ENCODE results near the gene HMX1. TPM values are rescaled to one million over a fixed set of nuclear protein-coding genes. Genes with fewer than 3 reads are reported as not detected.

Gene HMX1
- total RNA-seq, 1 experiment from 2014 or later, result 0.20 TPM

- BruUV-seq (replicated peaks), result no TSS peak
- no peak overlapping the region for H3K27ac Mint-ChIP-seq (ENCODE audit: unreplicated experiment)
- no peak overlapping the region for H3K4me3 Mint-ChIP-seq (ENCODE audit: unreplicated experiment)
Observed at GRCh38 chr4:8874003-8874895, 2.6 kb upstream of the HMX1 start.

GRCh38 chr4:8872402-8873291 is 1.0 kb upstream of the HMX1 start:
- Mint-ChIP-seq H3K4me3 (ENCODE audit: unreplicated experiment) (peak overlapping the region; percentile 10), H3K27me3 (ENCODE audit: insufficient read depth, unreplicated experiment) (peaks cover 37% of the 10 kb centered on the region), H3K36me3 (ENCODE audit: insufficient read depth, unreplicated experiment) (no peaks in the 10 kb centered on the region), H3K9me3 (ENCODE audit: unreplicated experiment) (no peaks in the 10 kb centered on the region), H3K27ac (ENCODE audit: unreplicated experiment) (no peak overlapping the region), H3K4me1 (ENCODE audit: low read depth, unreplicated experiment) (peaks cover 8% of the 10 kb centered on the region)
- TF ChIP-seq CTCF (IDR thresholded peaks at IDR 0.05; ENCODE audit: insufficient read depth in 1 of 2, low read depth in 1 of 2, low read length in 1 of 2, severe bottlenecking in 1 of 2, unreplicated experiment in 1 of 2), result no peak
- CTCF ChIA-PET, result no interaction called here
- intact Hi-C loops (cut with micrococcal nuclease; ENCODE audit: unreplicated experiment), result no loop called here
- no peak overlapping the region for H3K4me3 ChIP-seq (ENCODE audit: low read depth, low read length)
- H3K9me3 ChIP-seq, result no peaks in the 10 kb centered on the region
- H3K36me3 ChIP-seq (ENCODE audit: control insufficient read depth, insufficient read depth, low read length), result no peaks in the 10 kb centered on the region
- H3K27me3 ChIP-seq (replicated peaks; ENCODE audit: control insufficient read depth, insufficient read depth, low read length), result no peaks in the 10 kb centered on the region
- H3K4me1 ChIP-seq, result no peaks in the 10 kb centered on the region
- BruUV-seq (replicated peaks), result no TSS peak
- POLR2A ChIA-PET, result no interaction called here
- no peak for DNase-seq

More at GRCh38 chr4:8874003-8874895, 2.6 kb upstream of the HMX1 start:
- H3K9me3 ChIP-seq, result no peaks in the 10 kb centered on the region
- Mint-ChIP-seq H3K9me3 (ENCODE audit: unreplicated experiment) (no peaks in the 10 kb centered on the region), H3K36me3 (ENCODE audit: insufficient read depth, unreplicated experiment) (no peaks in the 10 kb centered on the region), H3K4me1 (ENCODE audit: low read depth, unreplicated experiment) (peaks cover 8% of the 10 kb centered on the region), H3K27me3 (ENCODE audit: insufficient read depth, unreplicated experiment) (peaks cover 30% of the 10 kb centered on the region)
- ChIA-PET CTCF (no interaction called here), POLR2A (no interaction called here)
- no peak for TF ChIP-seq CTCF (IDR thresholded peaks at IDR 0.05; ENCODE audit: insufficient read depth in 1 of 2, low read depth in 1 of 2, low read length in 1 of 2, severe bottlenecking in 1 of 2, unreplicated experiment in 1 of 2)
- H3K36me3 ChIP-seq (ENCODE audit: control insufficient read depth, insufficient read depth, low read length), result no peaks in the 10 kb centered on the region
- DNase-seq, result no peak
- no peak overlapping the region for H3K4me3 ChIP-seq (ENCODE audit: low read depth, low read length)
- H3K27me3 ChIP-seq (replicated peaks; ENCODE audit: control insufficient read depth, insufficient read depth, low read length), result no peaks in the 10 kb centered on the region
- H3K4me1 ChIP-seq, result no peaks in the 10 kb centered on the region
- intact Hi-C loops (cut with micrococcal nuclease; ENCODE audit: unreplicated experiment), result no loop called here

GRCh38 chr4:8870647-8871416 is 807 bp downstream of the HMX1 start:
- no peak for DNase-seq
- intact Hi-C loops (cut with micrococcal nuclease; ENCODE audit: unreplicated experiment), result no loop called here
- Histone ChIP-seq H3K36me3 (ENCODE audit: control insufficient read depth, insufficient read depth, low read length) (no peaks in the 10 kb centered on the region), H3K9me3 (no peaks in the 10 kb centered on the region), H3K4me3 (ENCODE audit: low read depth, low read length) (no peak overlapping the region), H3K4me1 (no peaks in the 10 kb centered on the region), H3K27me3 (replicated peaks; ENCODE audit: control insufficient read depth, insufficient read depth, low read length) (no peaks in the 10 kb centered on the region)
- no peak for TF ChIP-seq CTCF (IDR thresholded peaks at IDR 0.05; ENCODE audit: insufficient read depth in 1 of 2, low read depth in 1 of 2, low read length in 1 of 2, severe bottlenecking in 1 of 2, unreplicated experiment in 1 of 2)
- H3K4me3 Mint-ChIP-seq (ENCODE audit: unreplicated experiment), result no peak overlapping the region
- ChIA-PET CTCF (no interaction called here), POLR2A (no interaction called here)
- no peak overlapping the region for H3K27ac Mint-ChIP-seq (ENCODE audit: unreplicated experiment)
- no peaks in the 10 kb centered on the region for H3K9me3 Mint-ChIP-seq (ENCODE audit: unreplicated experiment)
- H3K4me1 Mint-ChIP-seq (ENCODE audit: low read depth, unreplicated experiment), result peaks cover 8% of the 10 kb centered on the region
- BruUV-seq (replicated peaks), result no TSS peak
- peaks cover 27% of the 10 kb centered on the region for H3K27me3 Mint-ChIP-seq (ENCODE audit: insufficient read depth, unreplicated experiment)
- H3K36me3 Mint-ChIP-seq (ENCODE audit: insufficient read depth, unreplicated experiment), result no peaks in the 10 kb centered on the region

All from Caco-2 (cell line).